HG02870 (cell line): Measurements from ENCODE around the gene EML3.
"Not testable (repeated sequence)": the region's sequence is repeated elsewhere in the genome, so short reads cannot be mapped to it uniquely, and the experiment has no call there.

ENCODE experiments used
- ATAC-seq: cut with Tn5 transposase; IDR thresholded peaks from one replicate; pipeline ENCODE4 v1.9.1; 2021; ENCODE audit warnings: mild to moderate bottlenecking, moderate library complexity; ENCODE audit not compliant: unreplicated experiment

EML3 gene

DNA sequence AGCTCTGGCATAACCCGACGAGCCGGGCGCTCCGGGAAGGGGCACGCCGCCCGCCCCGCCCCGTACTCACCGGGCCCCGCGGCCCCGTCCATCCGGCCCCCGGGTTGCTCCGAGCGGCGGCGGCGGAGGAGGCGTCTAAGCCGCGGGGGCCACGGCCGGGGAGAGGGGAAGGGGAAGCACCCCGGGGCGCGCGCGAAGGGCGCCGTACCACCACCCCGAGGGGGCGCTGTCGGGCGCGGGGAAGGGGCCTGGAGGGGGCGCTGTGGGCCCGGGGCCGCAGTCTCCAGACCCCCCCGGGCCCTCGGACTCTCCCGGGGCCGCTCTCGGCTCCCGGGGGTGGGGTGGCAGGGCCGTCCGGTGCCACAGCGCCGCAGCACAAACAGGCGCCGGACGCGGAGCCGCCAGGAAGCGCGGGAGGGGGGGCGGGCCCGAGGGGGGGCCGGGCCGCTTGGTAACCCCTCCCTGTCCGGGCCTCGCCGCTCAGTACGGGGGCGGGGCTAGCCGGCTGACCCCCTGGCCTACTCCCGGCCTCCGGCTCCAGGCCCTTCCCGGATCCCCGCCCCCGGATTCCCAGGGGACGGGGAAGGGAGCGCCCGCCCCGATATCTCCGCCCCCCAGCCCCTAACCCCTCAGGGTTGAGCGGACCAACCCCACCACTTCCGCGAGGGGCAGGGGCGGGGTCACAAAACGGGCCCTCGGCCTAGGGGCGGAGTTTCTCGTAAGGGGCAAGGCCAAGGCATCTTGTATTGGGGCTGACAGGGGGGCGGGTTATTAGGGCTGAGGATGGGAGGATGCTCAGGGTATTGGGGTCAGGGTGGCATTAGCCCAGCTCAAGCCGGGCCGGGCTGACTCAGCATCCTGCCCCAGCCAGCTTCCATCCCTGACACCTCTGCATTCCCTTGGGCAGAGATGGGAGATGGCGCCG, at the start of gene EML3, which contains the start of gene ROM1:
TSS of gene EML3 (minus strand) at position 410 of the 925 bp plus-strand sequence. CDS start at position 92, 318 bp downstream.
TSS of gene ROM1 (plus strand) at position 892 of the 925 bp plus-strand sequence. CDS start at position 917, 25 bp downstream.
- ATAC-seq: peak; percentile 66

GRCh38 chr11:62656796-62657429, 44.3 kb upstream of the EML3 start:
- ATAC-seq: no peak

GRCh38 chr11:62654297-62654696, 41.7 kb upstream of the EML3 start:
- ATAC-seq: no peak

DNA sequence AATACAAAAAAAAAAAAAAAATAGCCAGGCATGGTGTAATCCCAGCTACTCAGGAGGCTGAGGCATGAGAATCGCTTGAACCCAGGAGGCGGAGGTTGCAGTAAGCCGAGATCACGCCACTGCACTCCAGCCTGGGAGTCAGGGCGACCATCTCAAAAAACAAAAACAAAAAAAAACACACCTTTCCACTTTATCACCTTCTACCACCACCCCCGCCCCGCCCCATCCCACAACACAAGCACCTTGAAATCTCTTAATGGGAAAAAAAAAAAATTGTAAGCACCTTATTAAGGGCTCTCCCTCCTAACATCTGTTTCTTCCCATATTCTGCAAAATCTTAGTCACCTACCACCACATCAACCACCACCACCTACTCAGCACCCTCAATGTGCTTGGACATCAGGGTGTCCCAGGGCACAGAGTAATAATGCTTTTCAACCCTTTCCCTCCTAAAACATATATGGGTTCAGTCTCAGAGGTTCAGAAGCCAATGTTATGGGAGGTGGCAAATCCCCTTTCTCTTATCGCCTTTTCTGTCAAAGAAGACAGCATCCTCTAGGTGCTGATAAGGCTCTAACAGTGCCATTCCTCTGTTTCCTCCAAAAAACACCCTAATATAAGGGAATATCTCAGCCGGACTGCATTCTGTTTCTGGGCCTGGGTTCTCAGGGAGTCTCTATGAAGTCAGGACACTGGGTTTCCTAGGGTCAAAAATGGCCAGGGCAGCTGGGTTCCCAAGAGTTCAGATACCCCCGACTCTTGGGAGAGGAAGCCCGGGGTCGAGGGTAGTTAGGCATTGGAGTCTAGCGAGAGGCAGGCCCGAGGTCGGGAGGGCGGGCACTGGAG, 39.8 kb upstream of the EML3 start:
- ATAC-seq: no peak

GRCh38 chr11:62650283-62650682, 37.7 kb upstream of the EML3 start:
- ATAC-seq: not testable (repeated sequence)

GRCh38 chr11:62649486-62649885, 36.9 kb upstream of the EML3 start:
- ATAC-seq: no peak

GRCh38 chr11:62648967-62649364, 36.4 kb upstream of the EML3 start:
- no peak for ATAC-seq

GRCh38 chr11:62648185-62648966, 35.8 kb upstream of the EML3 start:
- ATAC-seq: no peak

DNA sequence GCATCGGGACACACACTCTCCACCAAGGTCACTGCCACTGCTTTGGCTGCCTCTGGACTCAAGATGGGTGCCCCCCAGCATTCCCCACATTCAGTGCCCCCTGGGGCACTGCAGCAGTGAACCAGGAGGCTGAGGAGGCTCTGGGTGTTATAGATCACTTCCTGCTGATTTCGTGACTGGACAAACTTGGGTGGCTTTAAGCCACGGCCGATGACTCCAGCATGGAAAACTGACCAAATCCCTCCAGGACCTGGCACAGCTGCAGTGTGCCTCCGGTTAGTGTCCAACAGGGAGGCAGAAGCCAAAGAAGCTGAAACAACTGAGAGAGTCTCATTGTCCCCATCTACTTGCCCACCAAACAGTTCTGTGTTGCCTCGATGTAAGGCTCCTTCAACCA, 35.0 kb upstream of the EML3 start:
- no peak for ATAC-seq

DNA sequence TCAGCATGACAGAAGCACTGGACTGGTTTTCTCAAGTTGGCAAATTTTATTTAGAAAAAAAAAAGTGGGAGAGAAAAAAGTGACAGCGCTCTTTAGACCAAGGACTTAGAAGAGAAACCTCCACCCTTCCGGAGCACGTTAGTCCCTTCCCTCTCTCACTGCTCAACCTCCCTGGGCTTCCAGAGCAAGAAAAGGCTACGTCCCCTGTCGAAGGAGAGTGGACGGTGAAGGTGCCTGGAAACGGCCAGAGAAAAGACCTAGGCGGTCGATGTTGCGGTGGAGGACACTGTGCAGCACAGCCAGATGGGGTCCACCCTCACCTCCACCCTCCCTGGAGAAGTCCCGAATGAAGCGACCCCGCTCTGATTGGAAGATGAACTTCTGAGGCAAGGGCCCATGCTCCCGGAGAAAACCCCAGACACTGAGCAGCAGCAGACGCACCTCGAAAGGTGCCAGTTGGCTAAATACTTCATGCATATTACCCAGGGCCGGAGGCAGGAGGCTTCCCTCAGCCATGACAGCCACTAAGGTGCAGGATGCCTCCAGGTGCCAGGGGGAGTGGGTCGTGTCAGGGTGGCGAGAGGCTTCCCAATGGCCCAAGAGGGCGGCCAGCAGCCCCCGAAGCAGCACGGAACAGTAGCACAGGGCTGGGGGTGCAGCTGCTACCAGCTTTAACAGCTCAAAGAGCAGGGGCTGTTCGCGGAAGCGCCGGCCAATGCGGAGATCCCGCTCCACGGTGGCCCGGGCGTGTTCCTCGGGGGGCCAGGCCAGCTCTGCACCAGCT, 34.4 kb upstream of the EML3 start:
- no peak for ATAC-seq

DNA sequence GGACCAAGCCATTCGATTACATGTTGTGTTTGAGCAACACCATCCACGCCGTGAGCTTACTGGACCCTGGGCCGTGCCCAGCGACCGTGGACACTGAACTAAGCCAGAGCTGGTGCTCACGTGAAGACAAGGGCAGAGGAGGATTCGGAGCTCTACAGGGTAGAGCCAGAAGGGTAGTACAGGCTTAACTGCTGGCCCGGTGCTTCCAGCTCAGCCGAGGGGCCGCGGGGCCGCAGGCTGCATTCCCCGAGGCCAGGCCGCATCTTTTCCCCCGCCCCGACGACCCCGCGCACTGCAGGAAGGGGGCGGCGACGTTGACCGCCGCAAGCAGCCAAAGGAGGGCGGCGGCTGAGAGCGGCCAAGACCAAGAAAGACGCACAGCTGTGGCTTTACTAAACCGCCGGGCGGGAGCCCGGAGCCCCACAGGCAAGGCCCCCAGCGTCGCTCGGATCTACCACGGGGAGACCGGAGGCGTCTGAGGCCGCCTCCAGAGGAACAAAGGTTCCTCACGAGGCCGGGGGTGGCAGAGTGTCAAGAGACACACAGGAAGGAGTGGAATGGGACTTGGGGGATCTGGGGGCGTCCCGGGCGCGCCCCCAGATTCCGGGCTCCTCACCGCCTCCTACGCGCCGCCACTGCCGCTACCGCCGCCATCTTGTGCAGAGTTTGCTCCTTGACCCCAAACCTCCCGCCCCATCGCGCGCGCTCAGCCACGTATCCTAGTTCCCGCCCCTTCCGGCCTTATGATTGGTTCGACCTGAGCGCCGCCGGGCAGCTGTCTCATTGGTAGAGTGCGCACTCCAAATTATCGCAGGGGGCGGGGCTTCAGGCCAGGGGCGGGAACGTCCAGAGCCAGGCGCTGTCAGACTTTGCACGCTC, 33.6 kb upstream of the EML3 start, which contains the start of gene GANAB:
TSS of gene GANAB (minus strand) at position 668 of the 879 bp plus-strand sequence. CDS start at position 654, 14 bp downstream.
- ATAC-seq: peak; percentile 90

DNA sequence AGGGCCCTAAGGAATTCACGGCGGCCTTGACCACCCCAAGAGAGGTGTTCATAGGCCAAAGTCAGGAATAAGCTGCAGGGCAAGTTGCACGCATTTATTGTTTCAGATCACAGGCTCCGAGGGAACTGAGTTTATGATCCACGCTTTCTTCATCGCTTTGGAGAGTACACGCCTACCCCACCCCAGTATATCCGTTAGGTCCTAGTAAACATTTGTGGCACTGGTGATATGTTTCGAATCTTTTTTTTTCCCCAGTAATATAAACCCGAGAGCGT, 33.0 kb upstream of the EML3 start:
- ATAC-seq: no peak

DNA sequence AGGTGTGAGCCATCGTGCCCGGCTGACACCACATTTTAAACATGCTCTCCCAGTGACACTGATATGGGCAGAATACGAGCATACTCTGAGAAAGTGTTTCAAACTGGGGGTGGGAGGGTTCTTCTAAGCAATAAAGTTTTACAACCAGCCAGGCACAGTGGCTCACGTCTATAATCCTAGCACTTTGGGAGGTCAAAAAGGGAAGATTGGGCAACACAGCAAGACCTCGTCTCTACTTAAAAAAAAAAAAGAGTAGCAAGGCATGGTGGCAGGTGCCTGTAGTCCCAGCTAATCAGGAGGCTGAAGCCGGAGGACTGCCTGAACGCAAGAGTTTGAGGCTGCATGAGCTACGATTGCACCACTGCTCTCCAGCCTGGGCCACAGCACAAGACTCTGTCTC, 31.6 kb upstream of the EML3 start:
- no peak for ATAC-seq

- no peak for ATAC-seq
Measured at GRCh38 chr11:62632492-62632891, 19.9 kb upstream of the EML3 start.

DNA sequence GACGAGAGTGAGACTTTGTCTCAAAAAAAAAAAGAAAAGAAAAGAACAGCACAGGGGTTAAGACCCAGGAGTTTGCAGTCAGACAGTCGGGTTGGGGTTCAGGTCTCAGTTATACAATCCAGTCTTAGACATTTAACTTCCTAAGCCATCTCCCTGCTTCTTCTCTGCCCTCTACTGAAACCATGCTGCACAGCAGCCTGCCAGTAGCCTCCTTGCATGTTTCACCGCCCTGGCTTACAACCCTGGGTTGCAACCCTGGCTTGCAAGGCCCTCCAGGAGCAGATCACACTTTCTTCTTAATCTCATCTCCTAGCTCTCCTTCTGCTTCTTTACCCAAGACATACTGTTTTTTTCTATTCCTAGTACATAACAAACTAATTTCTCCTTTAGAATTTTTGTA, 15.1 kb upstream of the EML3 start:
- no peak for ATAC-seq

DNA sequence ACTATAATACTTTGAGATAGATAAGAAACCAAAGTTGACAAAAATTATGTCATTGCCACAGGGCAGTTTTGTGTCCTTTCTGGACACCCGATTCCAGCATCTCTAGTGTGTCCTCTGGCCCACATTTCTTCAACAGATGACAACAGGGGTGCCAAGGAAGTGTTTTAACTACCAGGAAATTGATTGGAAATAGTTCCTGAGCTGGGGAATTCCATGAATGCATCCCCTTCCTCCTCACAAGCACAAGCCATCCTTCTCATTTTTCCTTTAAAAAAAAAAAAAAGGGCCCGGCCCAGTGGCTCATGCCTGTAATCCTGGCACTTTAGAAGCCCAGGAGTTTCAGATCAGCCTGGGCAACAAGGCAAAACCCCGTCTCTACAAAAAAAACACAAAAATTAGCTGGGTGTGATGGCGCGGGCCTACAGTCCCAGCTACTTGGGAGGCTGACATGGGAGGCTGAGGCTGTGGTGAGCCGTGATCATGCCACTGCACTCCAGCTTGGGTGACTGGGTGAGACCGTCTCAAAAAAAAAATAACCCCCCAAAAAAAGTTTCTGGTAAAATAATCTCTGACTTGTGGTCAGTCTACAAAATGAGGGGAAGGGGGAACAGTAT, 10.0 kb upstream of the EML3 start:
- ATAC-seq: no peak

- ATAC-seq: peak; percentile 92
Measured at GRCh38 chr11:62621567-62622470, 9.2 kb upstream of the EML3 start, which contains the start of gene B3GAT3. Gene B3GAT3 (minus strand): TSS chr11:62621986. CDS start chr11:62621947, 39 bp downstream.
